Activated B cell treated with CpG ODN at 0.5 μM for 24 hours (primary cell): ENCODE data around the gene DHX36. TPM values are rescaled to one million over a fixed set of nuclear protein-coding genes. Genes with fewer than 3 reads are reported as not detected.
A peak's percentile ranks its signal among the peaks of the same experiment; 100 is the strongest.

Source experiments
- ATAC-seq: fragments of 200-7000 bp; cut with Tn5 transposase; one replicate; pipeline ENCODE4 v1.10.0; 2021; ENCODE audit warnings: low read depth, mild to moderate bottlenecking, moderate library complexity
- CTCF ChIA-PET: fragments of 350-600 bp; sonication (Branson Sonifier 250); formaldehyde crosslinking; loops from one replicate; lab custom pipeline; 2021; ENCODE audit warnings: antibody characterized with exemption; lab: Charles Lee
- POLR2A ChIA-PET: fragments of 350-600 bp; sonication (Branson Sonifier 250); formaldehyde crosslinking; loops from one replicate; lab custom pipeline; 2021; ENCODE audit warnings: antibody characterized with exemption; lab: Charles Lee
- DNase-seq: peaks from one replicate; pipeline ENCODE4 v3.0.0; 2022
- H3K27ac Mint-ChIP-seq: one replicate; pipeline ENCODE4 v1.8.0; 2020; ENCODE audit warnings: mixed read lengths
- H3K27me3 Mint-ChIP-seq: one replicate; pipeline ENCODE4 v1.8.0; 2021; ENCODE audit warnings: mixed read lengths
- H3K36me3 Mint-ChIP-seq: one replicate; pipeline ENCODE4 v1.8.0; 2021; ENCODE audit warnings: low read depth, mixed read lengths
- H3K4me1 Mint-ChIP-seq: one replicate; pipeline ENCODE4 v1.8.0; 2021; ENCODE audit warnings: mixed read lengths
- H3K4me3 Mint-ChIP-seq: one replicate; pipeline ENCODE4 v1.8.0; 2020; ENCODE audit warnings: mild to moderate bottlenecking, mixed read lengths
- H3K9me3 Mint-ChIP-seq: one replicate; pipeline ENCODE4 v1.8.0; 2020; ENCODE audit warnings: mixed read lengths
- CTCF ChIP-seq: fragments of 200-600 bp; IDR thresholded peaks from one replicate; pipeline ENCODE4 v1.8.0; 2022; ENCODE audit warnings: antibody characterized with exemption, mild to moderate bottlenecking
- intact Hi-C: fragments of 100-400 bp; cut with micrococcal nuclease; formaldehyde crosslinking; loops from one replicate; pipeline ENCODE4 v1.15.1; 2024
- total RNA-seq: library from RNA; stranded (reverse); gene quantifications from 2 replicates; pipeline ENCODE4 v1.2.3, GENCODE V29; 2022

Gene DHX36
- total RNA-seq, 1 donor from 2014 or later = 110 TPM

GRCh38 chr3:154334973-154335420 lies 10.7 kb upstream of the DHX36 start:
- Mint-ChIP-seq H3K27ac (no peak overlapping the region), H3K4me1 (no peaks in the 10 kb centered on the region), H3K27me3 (peaks cover 5% of the 10 kb centered on the region), H3K9me3 (no peaks in the 10 kb centered on the region), H3K4me3 (no peak overlapping the region), H3K36me3 (no peaks in the 10 kb centered on the region)
- DNase-seq (no peak), ATAC-seq (no peak)
- TF ChIP-seq CTCF = peak; percentile 27
- ChIA-PET CTCF (interaction anchor here (1.1 to 1.7 kb wide), 4 partner anchors 986 to 1370 kb away, joined by 3 to 10 read pairs (median 4); no protein-coding TSS in a partner anchor), POLR2A (interaction anchor here (0.8 kb wide), 1 partner anchor 10 kb away, joined by 3 read pairs; no protein-coding TSS in a partner anchor)
- intact Hi-C loops = loop anchor here (1.0 kb wide), 2 partner anchors 988 to 1367 kb away; no protein-coding TSS in a partner anchor

DNA sequence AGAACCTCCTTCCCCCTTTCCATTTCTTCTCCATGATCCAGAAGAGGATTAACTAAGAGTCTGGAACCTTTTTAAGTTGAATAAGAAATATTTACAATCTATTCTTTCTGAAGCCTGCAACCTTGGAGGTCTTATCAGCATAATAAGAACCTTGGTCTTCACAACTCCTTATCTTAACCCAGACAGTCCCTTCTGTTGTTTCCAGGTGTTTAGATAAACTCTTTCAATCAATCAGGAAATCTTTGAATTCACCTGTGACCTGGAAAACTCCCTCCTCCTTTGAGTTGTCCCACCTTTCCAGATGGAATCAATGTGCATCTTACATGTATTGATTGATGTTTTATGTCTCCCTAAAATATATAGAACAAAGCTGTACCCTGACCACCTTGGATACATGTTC lies 3.6 kb upstream of the DHX36 start:
- CTCF ChIA-PET = no interaction called here
- POLR2A ChIA-PET = no interaction called here
- H3K36me3 Mint-ChIP-seq = peaks cover 9% of the 10 kb centered on the region
- H3K27me3 Mint-ChIP-seq = no peaks in the 10 kb centered on the region
- peaks cover 14% of the 10 kb centered on the region for H3K4me1 Mint-ChIP-seq
- no peak for ATAC-seq
- no peak for DNase-seq
- TF ChIP-seq CTCF = no peak
- H3K4me3 Mint-ChIP-seq = no peak overlapping the region
- H3K9me3 Mint-ChIP-seq = no peaks in the 10 kb centered on the region
- intact Hi-C loops = no loop called here
- no peak overlapping the region for H3K27ac Mint-ChIP-seq

- POLR2A ChIA-PET = interaction anchor here (0.7 to 1.3 kb wide), 5 partner anchors 9 to 1529 kb away, joined by 3 to 5 read pairs (median 3); partner anchors contain the start of gene SLC33A1
- Mint-ChIP-seq H3K4me3 (peak overlapping the region; percentile 95), H3K27me3 (no peaks in the 10 kb centered on the region), H3K4me1 (peaks cover 31% of the 10 kb centered on the region), H3K36me3 (peaks cover 17% of the 10 kb centered on the region), H3K9me3 (no peaks in the 10 kb centered on the region), H3K27ac (peak overlapping the region; percentile 97)
- TF ChIP-seq CTCF = no peak
- ATAC-seq (no peak), DNase-seq (no peak)
- CTCF ChIA-PET = interaction anchor here (1.4 kb wide), 1 partner anchor 11 kb away, joined by 4 read pairs; no protein-coding TSS in a partner anchor
- intact Hi-C loops = loop anchor here (1.0 kb wide), 2 partner anchors 1529 to 1545 kb away; partner anchors contain the start of genes GMPS and SLC33A1
These were observed 632 bp upstream of the DHX36 start for GRCh38 chr3:154324919-154325318.

GRCh38 chr3:154316974-154317767 lies 7.1 kb downstream of the DHX36 start:
- Mint-ChIP-seq H3K36me3 (peaks cover 58% of the 10 kb centered on the region), H3K9me3 (no peaks in the 10 kb centered on the region), H3K27ac (no peak overlapping the region), H3K4me1 (peaks cover 10% of the 10 kb centered on the region), H3K4me3 (no peak overlapping the region), H3K27me3 (no peaks in the 10 kb centered on the region)
- intact Hi-C loops = no loop called here
- POLR2A ChIA-PET = interaction anchor here (0.7 kb wide), 1 partner anchor 1846 kb away, joined by 3 read pairs; no protein-coding TSS in a partner anchor
- ATAC-seq = no peak
- CTCF ChIA-PET = no interaction called here
- TF ChIP-seq CTCF = no peak
- DNase-seq = no peak

- no peaks in the 10 kb centered on the region for H3K9me3 Mint-ChIP-seq
- no peak for TF ChIP-seq CTCF
- H3K36me3 Mint-ChIP-seq = peaks cover 65% of the 10 kb centered on the region
- no peak overlapping the region for H3K27ac Mint-ChIP-seq
- H3K4me1 Mint-ChIP-seq = no peaks in the 10 kb centered on the region
- ATAC-seq = no peak
- ChIA-PET CTCF (interaction anchor here (1.2 kb wide), 1 partner anchor 11 kb away, joined by 4 read pairs; the partner anchor contains the start of gene DHX36), POLR2A (no interaction called here)
- H3K27me3 Mint-ChIP-seq = no peaks in the 10 kb centered on the region
- intact Hi-C loops = no loop called here
- DNase-seq = no peak
- H3K4me3 Mint-ChIP-seq = no peak overlapping the region
These were observed 10.1 kb downstream of the DHX36 start for GRCh38 chr3:154314152-154314551.
